GM19043 (cell line): ENCODE measurements around the gene UBQLN4.

ENCODE experiments used
- ATAC-seq: cut with Tn5 transposase; IDR thresholded peaks from one replicate; pipeline ENCODE4 v1.9.1; 2021; ENCODE audit warnings: low read depth; ENCODE audit not compliant: unreplicated experiment

Gene UBQLN4

GRCh38 chr1:156053768-156054499 lies at the start of gene UBQLN4:
UBQLN4 (minus strand) TSS chr1:156053798; CDS start chr1:156053701, 97 bp downstream.
- no peak for ATAC-seq

GRCh38 chr1:156102633-156103511 lies 49.3 kb upstream of the UBQLN4 start:
- ATAC-seq = no peak

- no peak for ATAC-seq
Measured at GRCh38 chr1:156101880-156102279, 48.3 kb upstream of the UBQLN4 start.

GRCh38 chr1:156100205-156100995 lies 46.8 kb upstream of the UBQLN4 start:
- ATAC-seq = no peak

GRCh38 chr1:156099282-156099681 lies 45.7 kb upstream of the UBQLN4 start:
- ATAC-seq = no peak

- ATAC-seq = no peak
Measured at GRCh38 chr1:156098784-156099183, 45.2 kb upstream of the UBQLN4 start.

- ATAC-seq = no peak
Measured at GRCh38 chr1:156097499-156098178, 44.0 kb upstream of the UBQLN4 start.

GRCh38 chr1:156096640-156097391 lies 43.2 kb upstream of the UBQLN4 start:
- ATAC-seq = peak; percentile 54

- no peak for ATAC-seq
Measured at GRCh38 chr1:156095906-156096508, 42.4 kb upstream of the UBQLN4 start.

GRCh38 chr1:156091610-156092009 lies 38.0 kb upstream of the UBQLN4 start:
- ATAC-seq = no peak

GRCh38 chr1:156090840-156091188 lies 37.2 kb upstream of the UBQLN4 start:
- no peak for ATAC-seq

GRCh38 chr1:156090138-156090839 lies 36.7 kb upstream of the UBQLN4 start:
- ATAC-seq = no peak

GRCh38 chr1:156089704-156090103 lies 36.1 kb upstream of the UBQLN4 start:
- no peak for ATAC-seq

GRCh38 chr1:156086256-156086662 lies 32.7 kb upstream of the UBQLN4 start:
- no peak for ATAC-seq

GRCh38 chr1:156083800-156084790 lies 30.5 kb upstream of the UBQLN4 start:
- no peak for ATAC-seq

GRCh38 chr1:156082309-156083091 lies 28.9 kb upstream of the UBQLN4 start, which contains the start of gene MEX3A:
MEX3A (minus strand) TSS chr1:156082465; CDS start chr1:156081998, 467 bp downstream.
- ATAC-seq = no peak

- no peak for ATAC-seq
Measured at GRCh38 chr1:156081917-156082308, 28.3 kb upstream of the UBQLN4 start.
